Neural cell (in vitro differentiated cells): ENCODE results near the gene TAOK2.
"Not testable (repeated sequence)": the region's sequence is repeated elsewhere in the genome, so short reads cannot be mapped to it uniquely, and the experiment has no call there.

ENCODE experiments used
- CTCF ChIP-seq: fragments of 450-650 bp; IDR thresholded peaks from 2 replicates; pipeline ENCODE4 v1.5.1; 2014; ENCODE audit warnings: antibody characterized with exemption, mild to moderate bottlenecking, moderate library complexity; ENCODE audit not compliant: poor library complexity, severe bottlenecking
- EP300 ChIP-seq: fragments of 450-650 bp; conservative IDR thresholded peaks from 2 replicates; pipeline ENCODE4 v1.6.1; 2014; ENCODE audit warnings: antibody characterized with exemption, mild to moderate bottlenecking, moderate library complexity; ENCODE audit not compliant: poor library complexity, severe bottlenecking
- EZH2 ChIP-seq: fragments of 200-600, 300-800 bp; shearing (Covaris generic), sonication (generic); IDR thresholded peaks from 2 replicates; pipeline ENCODE4 v1.6.1; 2014; ENCODE audit warnings: antibody characterized with exemption, low read length, borderline replicate concordance, mild to moderate bottlenecking; ENCODE audit not compliant: insufficient read depth, poor library complexity, severe bottlenecking
- MXI1 ChIP-seq: fragments of 450-650 bp; conservative IDR thresholded peaks from 2 replicates; pipeline ENCODE4 v1.6.1; 2014; ENCODE audit warnings: antibody characterized with exemption, mild to moderate bottlenecking; ENCODE audit not compliant: poor library complexity, severe bottlenecking
- POLR2AphosphoS5 ChIP-seq: IDR thresholded peaks from 2 replicates; pipeline ENCODE4 v1.6.1; 2012
- RAD21 ChIP-seq: fragments of 450-650 bp; conservative IDR thresholded peaks from 2 replicates; pipeline ENCODE4 v1.6.1; 2014; ENCODE audit warnings: antibody characterized with exemption, mild to moderate bottlenecking, moderate library complexity
- SMC3 ChIP-seq: fragments of 450-650 bp; conservative IDR thresholded peaks from 2 replicates; pipeline ENCODE4 v1.6.1; 2014; ENCODE audit warnings: antibody characterized with exemption, mild to moderate bottlenecking, moderate library complexity; ENCODE audit not compliant: poor library complexity
- TAF1 ChIP-seq: IDR thresholded peaks from 2 replicates; pipeline ENCODE4 v1.6.1; 2012; ENCODE audit warnings: low read depth
- TF ChIP-seq, protein P1 (sequence below): IDR thresholded peaks from 2 replicates; pipeline ENCODE4 v1.6.1; 2012; ENCODE audit warnings: borderline replicate concordance

DNA sequence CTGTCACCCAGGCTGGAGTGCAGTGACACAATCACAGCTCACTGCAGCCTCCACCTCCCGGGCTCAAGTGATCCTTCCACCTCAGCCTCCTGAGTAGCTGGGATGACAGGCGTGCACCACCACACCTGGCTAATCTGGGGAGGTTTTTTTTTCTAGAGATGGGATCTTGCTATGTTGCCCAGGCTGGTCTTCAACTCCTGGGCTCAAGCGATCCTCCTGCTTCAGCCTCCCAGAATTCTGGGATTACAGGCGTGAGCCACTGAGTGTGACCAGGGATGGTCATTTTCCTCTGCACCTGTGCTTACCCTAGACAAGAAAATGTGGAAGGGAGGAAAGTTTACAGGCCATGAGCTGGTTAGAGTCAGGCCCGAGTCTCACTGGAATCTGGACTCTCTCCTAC, 67.0 kb downstream of the TAOK2 start:
- TF ChIP-seq CTCF, POLR2AphosphoS5, EP300, MXI1, EZH2, TAF1, RAD21, SMC3: not testable (repeated sequence)
- TF ChIP-seq, protein P1, sequence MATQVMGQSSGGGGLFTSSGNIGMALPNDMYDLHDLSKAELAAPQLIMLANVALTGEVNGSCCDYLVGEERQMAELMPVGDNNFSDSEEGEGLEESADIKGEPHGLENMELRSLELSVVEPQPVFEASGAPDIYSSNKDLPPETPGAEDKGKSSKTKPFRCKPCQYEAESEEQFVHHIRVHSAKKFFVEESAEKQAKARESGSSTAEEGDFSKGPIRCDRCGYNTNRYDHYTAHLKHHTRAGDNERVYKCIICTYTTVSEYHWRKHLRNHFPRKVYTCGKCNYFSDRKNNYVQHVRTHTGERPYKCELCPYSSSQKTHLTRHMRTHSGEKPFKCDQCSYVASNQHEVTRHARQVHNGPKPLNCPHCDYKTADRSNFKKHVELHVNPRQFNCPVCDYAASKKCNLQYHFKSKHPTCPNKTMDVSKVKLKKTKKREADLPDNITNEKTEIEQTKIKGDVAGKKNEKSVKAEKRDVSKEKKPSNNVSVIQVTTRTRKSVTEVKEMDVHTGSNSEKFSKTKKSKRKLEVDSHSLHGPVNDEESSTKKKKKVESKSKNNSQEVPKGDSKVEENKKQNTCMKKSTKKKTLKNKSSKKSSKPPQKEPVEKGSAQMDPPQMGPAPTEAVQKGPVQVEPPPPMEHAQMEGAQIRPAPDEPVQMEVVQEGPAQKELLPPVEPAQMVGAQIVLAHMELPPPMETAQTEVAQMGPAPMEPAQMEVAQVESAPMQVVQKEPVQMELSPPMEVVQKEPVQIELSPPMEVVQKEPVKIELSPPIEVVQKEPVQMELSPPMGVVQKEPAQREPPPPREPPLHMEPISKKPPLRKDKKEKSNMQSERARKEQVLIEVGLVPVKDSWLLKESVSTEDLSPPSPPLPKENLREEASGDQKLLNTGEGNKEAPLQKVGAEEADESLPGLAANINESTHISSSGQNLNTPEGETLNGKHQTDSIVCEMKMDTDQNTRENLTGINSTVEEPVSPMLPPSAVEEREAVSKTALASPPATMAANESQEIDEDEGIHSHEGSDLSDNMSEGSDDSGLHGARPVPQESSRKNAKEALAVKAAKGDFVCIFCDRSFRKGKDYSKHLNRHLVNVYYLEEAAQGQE, result not testable (repeated sequence)
